ENCODE measurements around the gene LRRK1. TPM values are rescaled to one million over a fixed set of nuclear protein-coding genes. Genes with fewer than 3 reads are reported as not detected.
A peak's percentile ranks its signal among the peaks of the same experiment; 100 is the strongest.

LRRK1 gene
- total and polyA plus RNA-seq, 2 of the 13 experiments (the other 11 are each of a cell fraction or from before 2014, with no cell fraction given), result 0.13 to 1.2 TPM

DNA sequence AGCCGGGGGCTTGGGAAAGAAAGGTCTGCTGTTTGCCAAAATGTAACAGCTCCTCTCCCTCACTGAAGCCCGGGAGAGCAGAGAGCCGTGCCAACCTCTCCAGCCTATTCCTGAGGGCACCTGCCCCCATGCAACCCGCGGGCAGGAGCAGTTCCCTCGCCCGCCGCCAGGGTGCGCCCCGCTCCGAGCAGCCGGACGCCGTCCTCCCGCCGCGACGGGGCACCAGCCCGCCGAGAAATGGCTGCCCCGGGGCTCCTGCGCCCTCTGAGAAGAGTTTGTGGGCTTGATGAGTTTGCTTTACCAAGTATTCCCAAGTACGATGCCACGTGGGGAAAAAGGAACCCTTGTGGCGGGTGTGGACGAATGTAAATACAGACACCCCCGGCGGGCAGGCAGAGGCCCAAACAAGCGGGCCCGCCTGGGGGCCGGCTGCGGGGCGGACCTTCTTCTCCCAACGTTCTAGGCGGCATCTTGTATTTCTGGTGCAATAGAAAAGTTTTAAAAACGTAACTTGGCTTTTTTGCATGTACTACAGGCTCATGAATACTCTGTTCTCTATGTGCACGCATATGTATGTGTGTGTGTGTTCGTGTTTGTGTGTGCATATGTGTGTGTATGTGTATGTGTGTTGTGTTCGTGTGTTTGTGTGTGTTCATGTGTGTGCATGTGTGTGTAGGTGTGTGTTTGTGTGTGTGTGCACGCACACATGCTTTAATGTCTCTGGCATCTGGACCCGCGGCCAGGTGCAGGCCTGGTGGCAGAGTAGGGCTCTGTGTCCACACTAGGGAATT lies 169.8 kb downstream of the LRRK1 start (continued):
- TF ChIP-seq, protein P1, sequence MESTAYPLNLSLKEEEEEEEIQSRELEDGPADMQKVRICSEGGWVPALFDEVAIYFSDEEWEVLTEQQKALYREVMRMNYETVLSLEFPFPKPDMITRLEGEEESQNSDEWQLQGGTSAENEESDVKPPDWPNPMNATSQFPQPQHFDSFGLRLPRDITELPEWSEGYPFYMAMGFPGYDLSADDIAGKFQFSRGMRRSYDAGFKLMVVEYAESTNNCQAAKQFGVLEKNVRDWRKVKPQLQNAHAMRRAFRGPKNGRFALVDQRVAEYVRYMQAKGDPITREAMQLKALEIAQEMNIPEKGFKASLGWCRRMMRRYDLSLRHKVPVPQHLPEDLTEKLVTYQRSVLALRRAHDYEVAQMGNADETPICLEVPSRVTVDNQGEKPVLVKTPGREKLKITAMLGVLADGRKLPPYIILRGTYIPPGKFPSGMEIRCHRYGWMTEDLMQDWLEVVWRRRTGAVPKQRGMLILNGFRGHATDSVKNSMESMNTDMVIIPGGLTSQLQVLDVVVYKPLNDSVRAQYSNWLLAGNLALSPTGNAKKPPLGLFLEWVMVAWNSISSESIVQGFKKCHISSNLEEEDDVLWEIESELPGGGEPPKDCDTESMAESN (CRISPR knock-in tag; conservative IDR thresholded peaks at IDR 0.05), result no peak
- no peak for TF ChIP-seq PRMT3 (CRISPR knock-in tag; IDR thresholded peaks at IDR 0.05; ENCODE audit: borderline replicate concordance, low read depth)
- TF ChIP-seq TAF1 (CRISPR knock-in tag; IDR thresholded peaks at IDR 0.05), result peak; percentile 51; the same call in 1 of the 2 replicates
- TF ChIP-seq, protein P2, sequence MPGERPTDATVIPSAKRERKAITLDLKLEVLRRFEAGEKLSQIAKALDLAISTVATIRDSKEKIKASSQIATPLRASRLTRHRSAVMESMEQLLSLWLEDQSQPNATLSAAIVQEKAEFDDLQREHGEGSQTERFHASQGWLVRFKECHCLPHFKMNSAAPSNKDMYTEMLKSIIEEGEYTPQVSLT (CRISPR knock-in tag; IDR thresholded peaks at IDR 0.05; ENCODE audit: borderline replicate concordance, low read depth), result no peak
- peak; percentile 57 for TF ChIP-seq ZNF121 (CRISPR knock-in tag; IDR thresholded peaks at IDR 0.05)
- TF ChIP-seq ASH2L (IDR thresholded peaks at IDR 0.05; ENCODE audit: insufficient read length, low read depth, low read length), result no peak
- TF ChIP-seq ZNF720 (CRISPR knock-in tag; IDR thresholded peaks at IDR 0.05), result no peak
- 0 out of 2 replicates have a peak, but pooled peaks have one; percentile 34 for TF ChIP-seq ZNF788 (CRISPR knock-in tag; IDR thresholded peaks at IDR 0.05; ENCODE audit: borderline replicate concordance)
- no peak for TF ChIP-seq GTF2F1 (IDR thresholded peaks at IDR 0.05; ENCODE audit: low read length)
- TF ChIP-seq, protein P3, sequence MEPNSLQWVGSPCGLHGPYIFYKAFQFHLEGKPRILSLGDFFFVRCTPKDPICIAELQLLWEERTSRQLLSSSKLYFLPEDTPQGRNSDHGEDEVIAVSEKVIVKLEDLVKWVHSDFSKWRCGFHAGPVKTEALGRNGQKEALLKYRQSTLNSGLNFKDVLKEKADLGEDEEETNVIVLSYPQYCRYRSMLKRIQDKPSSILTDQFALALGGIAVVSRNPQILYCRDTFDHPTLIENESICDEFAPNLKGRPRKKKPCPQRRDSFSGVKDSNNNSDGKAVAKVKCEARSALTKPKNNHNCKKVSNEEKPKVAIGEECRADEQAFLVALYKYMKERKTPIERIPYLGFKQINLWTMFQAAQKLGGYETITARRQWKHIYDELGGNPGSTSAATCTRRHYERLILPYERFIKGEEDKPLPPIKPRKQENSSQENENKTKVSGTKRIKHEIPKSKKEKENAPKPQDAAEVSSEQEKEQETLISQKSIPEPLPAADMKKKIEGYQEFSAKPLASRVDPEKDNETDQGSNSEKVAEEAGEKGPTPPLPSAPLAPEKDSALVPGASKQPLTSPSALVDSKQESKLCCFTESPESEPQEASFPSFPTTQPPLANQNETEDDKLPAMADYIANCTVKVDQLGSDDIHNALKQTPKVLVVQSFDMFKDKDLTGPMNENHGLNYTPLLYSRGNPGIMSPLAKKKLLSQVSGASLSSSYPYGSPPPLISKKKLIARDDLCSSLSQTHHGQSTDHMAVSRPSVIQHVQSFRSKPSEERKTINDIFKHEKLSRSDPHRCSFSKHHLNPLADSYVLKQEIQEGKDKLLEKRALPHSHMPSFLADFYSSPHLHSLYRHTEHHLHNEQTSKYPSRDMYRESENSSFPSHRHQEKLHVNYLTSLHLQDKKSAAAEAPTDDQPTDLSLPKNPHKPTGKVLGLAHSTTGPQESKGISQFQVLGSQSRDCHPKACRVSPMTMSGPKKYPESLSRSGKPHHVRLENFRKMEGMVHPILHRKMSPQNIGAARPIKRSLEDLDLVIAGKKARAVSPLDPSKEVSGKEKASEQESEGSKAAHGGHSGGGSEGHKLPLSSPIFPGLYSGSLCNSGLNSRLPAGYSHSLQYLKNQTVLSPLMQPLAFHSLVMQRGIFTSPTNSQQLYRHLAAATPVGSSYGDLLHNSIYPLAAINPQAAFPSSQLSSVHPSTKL (CRISPR knock-in tag; IDR thresholded peaks at IDR 0.05), result peak; percentile 31; the same call in 1 of the 2 replicates
- TF ChIP-seq ZNF44 (CRISPR knock-in tag; IDR thresholded peaks at IDR 0.05), result no peak
- TF ChIP-seq ZNF747 (CRISPR knock-in tag; IDR thresholded peaks at IDR 0.05; ENCODE audit: borderline replicate concordance), result peak; percentile 71; the same call in 1 of the 2 replicates
- TF ChIP-seq, protein P4, sequence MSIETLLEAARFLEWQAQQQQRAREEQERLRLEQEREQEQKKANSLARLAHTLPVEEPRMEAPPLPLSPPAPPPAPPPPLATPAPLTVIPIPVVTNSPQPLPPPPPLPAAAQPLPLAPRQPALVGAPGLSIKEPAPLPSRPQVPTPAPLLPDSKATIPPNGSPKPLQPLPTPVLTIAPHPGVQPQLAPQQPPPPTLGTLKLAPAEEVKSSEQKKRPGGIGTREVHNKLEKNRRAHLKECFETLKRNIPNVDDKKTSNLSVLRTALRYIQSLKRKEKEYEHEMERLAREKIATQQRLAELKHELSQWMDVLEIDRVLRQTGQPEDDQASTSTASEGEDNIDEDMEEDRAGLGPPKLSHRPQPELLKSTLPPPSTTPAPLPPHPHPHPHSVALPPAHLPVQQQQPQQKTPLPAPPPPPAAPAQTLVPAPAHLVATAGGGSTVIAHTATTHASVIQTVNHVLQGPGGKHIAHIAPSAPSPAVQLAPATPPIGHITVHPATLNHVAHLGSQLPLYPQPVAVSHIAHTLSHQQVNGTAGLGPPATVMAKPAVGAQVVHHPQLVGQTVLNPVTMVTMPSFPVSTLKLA (IDR thresholded peaks at IDR 0.05), result no peak
- TF ChIP-seq, protein P5, sequence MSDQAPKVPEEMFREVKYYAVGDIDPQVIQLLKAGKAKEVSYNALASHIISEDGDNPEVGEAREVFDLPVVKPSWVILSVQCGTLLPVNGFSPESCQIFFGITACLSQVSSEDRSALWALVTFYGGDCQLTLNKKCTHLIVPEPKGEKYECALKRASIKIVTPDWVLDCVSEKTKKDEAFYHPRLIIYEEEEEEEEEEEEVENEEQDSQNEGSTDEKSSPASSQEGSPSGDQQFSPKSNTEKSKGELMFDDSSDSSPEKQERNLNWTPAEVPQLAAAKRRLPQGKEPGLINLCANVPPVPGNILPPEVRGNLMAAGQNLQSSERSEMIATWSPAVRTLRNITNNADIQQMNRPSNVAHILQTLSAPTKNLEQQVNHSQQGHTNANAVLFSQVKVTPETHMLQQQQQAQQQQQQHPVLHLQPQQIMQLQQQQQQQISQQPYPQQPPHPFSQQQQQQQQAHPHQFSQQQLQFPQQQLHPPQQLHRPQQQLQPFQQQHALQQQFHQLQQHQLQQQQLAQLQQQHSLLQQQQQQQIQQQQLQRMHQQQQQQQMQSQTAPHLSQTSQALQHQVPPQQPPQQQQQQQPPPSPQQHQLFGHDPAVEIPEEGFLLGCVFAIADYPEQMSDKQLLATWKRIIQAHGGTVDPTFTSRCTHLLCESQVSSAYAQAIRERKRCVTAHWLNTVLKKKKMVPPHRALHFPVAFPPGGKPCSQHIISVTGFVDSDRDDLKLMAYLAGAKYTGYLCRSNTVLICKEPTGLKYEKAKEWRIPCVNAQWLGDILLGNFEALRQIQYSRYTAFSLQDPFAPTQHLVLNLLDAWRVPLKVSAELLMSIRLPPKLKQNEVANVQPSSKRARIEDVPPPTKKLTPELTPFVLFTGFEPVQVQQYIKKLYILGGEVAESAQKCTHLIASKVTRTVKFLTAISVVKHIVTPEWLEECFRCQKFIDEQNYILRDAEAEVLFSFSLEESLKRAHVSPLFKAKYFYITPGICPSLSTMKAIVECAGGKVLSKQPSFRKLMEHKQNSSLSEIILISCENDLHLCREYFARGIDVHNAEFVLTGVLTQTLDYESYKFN (CRISPR knock-in tag; conservative IDR thresholded peaks at IDR 0.05), result no peak
- TF ChIP-seq NFE2L2 (IDR thresholded peaks at IDR 0.05; ENCODE audit: low read length), result no peak
- TF ChIP-seq PHB2 (IDR thresholded peaks at IDR 0.05; ENCODE audit: partially characterized antibody), result no peak
